Cardiac muscle cell (in vitro differentiated cells and primary cell): ENCODE results near the gene C17orf113. TPM values are rescaled to one million over a fixed set of nuclear protein-coding genes. Genes with fewer than 3 reads are reported as not detected.

Experiments
- DNase-seq, 2 donors: peaks; one replicate each; pipeline versions ENCODE4 v3.0.0 to v3.0.0-alpha.2; 2010 to 2017; ENCODE audit warnings: low read depth in 1 of 2, low spot score in 1 of 2
- H3K27ac ChIP-seq: fragments of 200-600 bp; sonication (generic); 2 replicates; pipeline ENCODE4 v1.5.1; 2016
- H3K27me3 ChIP-seq: fragments of 200-600 bp; sonication (generic); 2 replicates; pipeline ENCODE4 v1.6.0; 2016; ENCODE audit warnings: control low read depth
- H3K36me3 ChIP-seq: fragments of 200-600 bp; sonication (generic); 2 replicates; pipeline ENCODE4 v1.5.1; 2016; ENCODE audit warnings: control low read depth
- H3K4me1 ChIP-seq: fragments of 200-600 bp; sonication (generic); 2 replicates; pipeline ENCODE4 v1.8.1; 2017; ENCODE audit warnings: low read depth, mild to moderate bottlenecking, mixed run types
- H3K4me3 ChIP-seq: fragments of 200-600 bp; sonication (generic); 2 replicates; pipeline ENCODE4 v1.5.1; 2016; ENCODE audit warnings: mild to moderate bottlenecking
- H3K9me3 ChIP-seq: fragments of 200-600 bp; sonication (generic); 2 replicates; pipeline ENCODE4 v1.5.1; 2017; ENCODE audit warnings: low read depth, mild to moderate bottlenecking, control low read depth
- polyA plus RNA-seq: library from polyadenylated mRNA; unstranded; fragments of >200 nt; fragmentation: Nextera tagmentation; extraction: Ambion mirVana; gene quantifications from 2 replicates; pipeline ENCODE4 v1.2.1, GENCODE V29; 2016
- total RNA-seq: library from RNA; depleted of rRNA; stranded (reverse); fragments of >200 nt; gene quantifications from 2 replicates; pipeline ENCODE4 v1.2.3, GENCODE V29; 2016
- TF ChIP-seq, protein P1 (sequence below): IDR thresholded peaks from 2 replicates; pipeline ENCODE4 v1.5.1; 2012; ENCODE audit warnings: low read depth, mild to moderate bottlenecking, low read length

C17orf113 gene
- total and polyA plus RNA-seq, 2 experiments from 2014 or later: 4.7 to 7.6 TPM

DNA sequence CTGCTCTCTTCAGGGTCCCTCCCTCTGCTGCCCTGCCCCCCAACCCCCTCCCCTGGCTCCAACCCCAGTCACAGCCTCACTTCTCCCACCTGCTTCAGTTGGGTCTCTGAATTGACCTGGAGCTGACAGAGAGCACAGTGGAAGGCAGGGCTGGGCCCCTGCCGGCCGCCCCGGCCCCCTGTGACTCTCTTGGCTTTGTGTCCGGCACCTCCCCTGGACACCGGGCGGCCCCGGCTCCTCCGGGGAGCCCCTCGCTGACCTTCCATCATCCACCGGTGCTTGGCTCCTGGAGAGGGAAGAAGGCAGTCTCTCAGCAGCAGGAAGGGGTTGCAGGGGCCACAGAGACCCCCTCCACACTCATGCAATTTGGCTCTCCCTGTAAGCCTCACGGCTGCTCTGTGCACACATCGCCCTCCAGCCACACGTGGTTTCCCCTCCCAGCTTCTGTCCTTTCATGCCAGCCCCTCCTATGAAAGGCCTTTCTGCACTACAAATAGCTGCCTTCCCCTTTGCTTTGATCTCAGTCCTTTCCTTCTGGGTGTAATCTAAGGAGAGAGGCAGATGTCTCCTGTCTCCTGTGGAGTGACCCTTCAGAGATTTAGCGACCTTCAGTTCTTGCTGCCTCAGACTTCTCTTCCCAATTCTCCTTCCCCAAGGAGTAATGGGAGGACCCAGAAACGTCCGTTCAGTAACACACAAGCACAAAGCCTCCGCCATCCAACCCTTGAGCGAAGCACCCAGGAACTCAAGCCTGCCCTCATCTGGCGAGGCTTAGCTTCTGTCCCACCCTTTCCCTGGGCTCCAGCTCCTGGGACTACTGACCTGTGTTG, 22.2 kb downstream of the C17orf113 start:
- H3K27ac ChIP-seq: peak overlapping the region; percentile 16
- peak in 1 of 2 donors; percentile 46 for DNase-seq

GRCh38 chr17:42027590-42027889, 22.9 kb downstream of the C17orf113 start:
- no peak overlapping the region for H3K4me3 ChIP-seq
- H3K9me3 ChIP-seq: no peaks in the 10 kb centered on the region
- H3K27ac ChIP-seq: peak overlapping the region; percentile 16
- H3K27me3 ChIP-seq: no peaks in the 10 kb centered on the region
- H3K36me3 ChIP-seq: peaks cover 17% of the 10 kb centered on the region
- TF ChIP-seq, protein P1, sequence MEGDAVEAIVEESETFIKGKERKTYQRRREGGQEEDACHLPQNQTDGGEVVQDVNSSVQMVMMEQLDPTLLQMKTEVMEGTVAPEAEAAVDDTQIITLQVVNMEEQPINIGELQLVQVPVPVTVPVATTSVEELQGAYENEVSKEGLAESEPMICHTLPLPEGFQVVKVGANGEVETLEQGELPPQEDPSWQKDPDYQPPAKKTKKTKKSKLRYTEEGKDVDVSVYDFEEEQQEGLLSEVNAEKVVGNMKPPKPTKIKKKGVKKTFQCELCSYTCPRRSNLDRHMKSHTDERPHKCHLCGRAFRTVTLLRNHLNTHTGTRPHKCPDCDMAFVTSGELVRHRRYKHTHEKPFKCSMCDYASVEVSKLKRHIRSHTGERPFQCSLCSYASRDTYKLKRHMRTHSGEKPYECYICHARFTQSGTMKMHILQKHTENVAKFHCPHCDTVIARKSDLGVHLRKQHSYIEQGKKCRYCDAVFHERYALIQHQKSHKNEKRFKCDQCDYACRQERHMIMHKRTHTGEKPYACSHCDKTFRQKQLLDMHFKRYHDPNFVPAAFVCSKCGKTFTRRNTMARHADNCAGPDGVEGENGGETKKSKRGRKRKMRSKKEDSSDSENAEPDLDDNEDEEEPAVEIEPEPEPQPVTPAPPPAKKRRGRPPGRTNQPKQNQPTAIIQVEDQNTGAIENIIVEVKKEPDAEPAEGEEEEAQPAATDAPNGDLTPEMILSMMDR: no peak
- H3K4me1 ChIP-seq: peaks cover 11% of the 10 kb centered on the region
- DNase-seq: no peak

More for the DNA sequence above, 22.2 kb downstream of the C17orf113 start:
- Histone ChIP-seq H3K27me3 (no peaks in the 10 kb centered on the region), H3K9me3 (no peaks in the 10 kb centered on the region), H3K36me3 (peaks cover 12% of the 10 kb centered on the region), H3K4me3 (no peak overlapping the region), H3K4me1 (peaks cover 11% of the 10 kb centered on the region)
- TF ChIP-seq, protein P1: peak; percentile 37

GRCh38 chr17:42026857-42027589, 23.4 kb downstream of the C17orf113 start:
- no peak for DNase-seq
- no peak overlapping the region for H3K27ac ChIP-seq
- H3K4me1 ChIP-seq: peaks cover 11% of the 10 kb centered on the region
- H3K27me3 ChIP-seq: no peaks in the 10 kb centered on the region
- H3K4me3 ChIP-seq: no peak overlapping the region
- H3K9me3 ChIP-seq: no peaks in the 10 kb centered on the region
- TF ChIP-seq, protein P1: no peak
- peaks cover 22% of the 10 kb centered on the region for H3K36me3 ChIP-seq

GRCh38 chr17:42025936-42026335, 24.5 kb downstream of the C17orf113 start:
- Histone ChIP-seq H3K27ac (no peak overlapping the region), H3K36me3 (peaks cover 24% of the 10 kb centered on the region), H3K27me3 (no peaks in the 10 kb centered on the region), H3K4me3 (no peak overlapping the region), H3K9me3 (no peaks in the 10 kb centered on the region), H3K4me1 (peaks cover 11% of the 10 kb centered on the region)
- no peak for DNase-seq
- TF ChIP-seq, protein P1: no peak

- TF ChIP-seq, protein P1: no peak
Measured at GRCh38 chr17:42025191-42025579, 25.2 kb downstream of the C17orf113 start.

More at GRCh38 chr17:42025191-42025579, 25.2 kb downstream of the C17orf113 start:
- Histone ChIP-seq H3K4me3 (no peak overlapping the region), H3K36me3 (peaks cover 24% of the 10 kb centered on the region), H3K27me3 (no peaks in the 10 kb centered on the region), H3K9me3 (no peaks in the 10 kb centered on the region), H3K27ac (no peak overlapping the region), H3K4me1 (peaks cover 11% of the 10 kb centered on the region)
- no peak for DNase-seq
